IMR-90 (cell line): ENCODE data around the gene GABRB1. TPM values are rescaled to one million over a fixed set of nuclear protein-coding genes. Genes with fewer than 3 reads are reported as not detected.

ENCODE experiments used
- ATAC-seq: fragments of 200-7000 bp; cut with Tn5 transposase; 2 replicates; pipeline ENCODE4 v1.9.1; 2020; ENCODE audit warnings: low read depth, mild to moderate bottlenecking, moderate library complexity
- BruUV-seq: library from RNA; stranded (reverse); fragments of 400-500 nt; replicated peaks from 2 replicates; lab custom pipeline; 2021; lab: Mats Ljungman, UMichigan
- CTCF ChIA-PET: fragments of 300-600 bp; formaldehyde crosslinking; extraction: SDS; loops from one replicate; lab custom pipeline; 2021; ENCODE audit warnings: antibody characterized with exemption; lab: Yijun Ruan, JAX
- POLR2A ChIA-PET: fragments of 300-600 bp; sonication (Branson Sonifier 250); formaldehyde crosslinking; loops from one replicate; lab custom pipeline; 2022; ENCODE audit warnings: antibody characterized with exemption; ENCODE audit not compliant: unreplicated experiment; lab: Charles Lee
- DNase-seq: peaks from one replicate; pipeline ENCODE4 v3.0.0; 2013
- H2AFZ ChIP-seq: replicated peaks from 2 replicates; pipeline ENCODE3; 2013; ENCODE audit warnings: low read length, mild to moderate bottlenecking; ENCODE audit not compliant: poor library complexity
- H2AK5ac ChIP-seq: 2 replicates; pipeline ENCODE4 v1.6.1; 2013; ENCODE audit warnings: low read depth, low read length, inconsistent platforms
- H2AK9ac ChIP-seq: replicated peaks from 2 replicates; pipeline ENCODE3; 2013; ENCODE audit warnings: mild to moderate bottlenecking, low read depth, low read length, moderate library complexity; ENCODE audit not compliant: poor library complexity
- H2BK120ac ChIP-seq: 2 replicates; pipeline ENCODE4 v1.6.1; 2013; ENCODE audit warnings: low read depth, low read length, inconsistent platforms
- H2BK15ac ChIP-seq: 3 replicates; pipeline ENCODE4 v1.6.1; 2013; ENCODE audit warnings: low read depth, low read length, inconsistent platforms
- H2BK20ac ChIP-seq: 2 replicates; pipeline ENCODE4 v1.6.1; 2013; ENCODE audit warnings: low read depth, mild to moderate bottlenecking, inconsistent platforms, low read length, moderate library complexity
- H2BK5ac ChIP-seq: 2 replicates; pipeline ENCODE4 v1.6.1; 2013; ENCODE audit warnings: mild to moderate bottlenecking, low read depth, low read length, inconsistent platforms; ENCODE audit not compliant: poor library complexity, severe bottlenecking
- H3K14ac ChIP-seq: replicated peaks from 2 replicates; pipeline ENCODE4 v1.6.1; 2013; ENCODE audit warnings: low read depth, low read length, inconsistent platforms
- H3K18ac ChIP-seq: 2 replicates; pipeline ENCODE4 v1.6.1; 2013; ENCODE audit warnings: low read depth, low read length, control low read depth
- H3K23ac ChIP-seq: 2 replicates; pipeline ENCODE4 v1.6.1; 2013; ENCODE audit warnings: low read depth, low read length, inconsistent platforms
- H3K27ac ChIP-seq: 2 replicates; pipeline ENCODE4 v1.5.1; 2013; ENCODE audit warnings: mild to moderate bottlenecking, control low read depth, low read length; ENCODE audit not compliant: insufficient read depth
- H3K27me3 ChIP-seq: 2 replicates; pipeline ENCODE4 v1.6.1; 2013; ENCODE audit warnings: low read length; ENCODE audit not compliant: control insufficient read depth, insufficient read depth
- H3K36me3 ChIP-seq: 2 replicates; pipeline ENCODE4 v1.6.1; 2013; ENCODE audit warnings: low read length, mixed read lengths; ENCODE audit not compliant: control insufficient read depth, insufficient read depth
- H3K4ac ChIP-seq: 2 replicates; pipeline ENCODE4 v1.6.1; 2013; ENCODE audit warnings: low read depth, low read length, inconsistent platforms
- H3K4me1 ChIP-seq: 2 replicates; pipeline ENCODE4 v1.6.1; 2013; ENCODE audit warnings: low read length, mixed read lengths; ENCODE audit not compliant: control insufficient read depth, insufficient read depth
- H3K4me2 ChIP-seq: 2 replicates; pipeline ENCODE4 v1.6.1; 2013; ENCODE audit warnings: low read depth, mild to moderate bottlenecking, control low read depth, low read length, moderate library complexity
- H3K4me3 ChIP-seq: 2 replicates; pipeline ENCODE4 v1.5.1; 2013; ENCODE audit warnings: low read depth, mild to moderate bottlenecking, control low read depth, low read length, moderate library complexity; ENCODE audit not compliant: insufficient read depth
- H3K56ac ChIP-seq: 2 replicates; pipeline ENCODE4 v1.6.1; 2013; ENCODE audit warnings: low read length, inconsistent platforms; ENCODE audit not compliant: insufficient read depth; ENCODE audit errors: extremely low read depth
- H3K79me1 ChIP-seq, 2 experiments: 2 replicates each; pipeline ENCODE4 v1.6.1; 2013; ENCODE audit warnings: low read length in 2 of 2, inconsistent platforms in 1 of 2, low read depth in 1 of 2
- H3K9ac ChIP-seq: 2 replicates; pipeline ENCODE4 v1.6.1; 2013; ENCODE audit warnings: low read depth, low read length, control low read depth
- H3K9me1 ChIP-seq: 2 replicates; pipeline ENCODE4 v1.6.1; 2013; ENCODE audit warnings: low read length, inconsistent platforms; ENCODE audit not compliant: insufficient read depth
- H3K9me3 ChIP-seq: 2 replicates; pipeline ENCODE4 v1.6.1; 2013; ENCODE audit warnings: low read length; ENCODE audit not compliant: control insufficient read depth, insufficient read depth
- H4K20me1 ChIP-seq: 2 replicates; pipeline ENCODE4 v1.6.1; 2013; ENCODE audit warnings: low read length, inconsistent platforms; ENCODE audit not compliant: insufficient read depth
- H4K5ac ChIP-seq: 2 replicates; pipeline ENCODE4 v1.6.1; 2013; ENCODE audit warnings: mild to moderate bottlenecking, low read depth, low read length, control low read depth
- H4K8ac ChIP-seq, 2 experiments: 2 replicates each; pipeline ENCODE4 v1.6.1; 2013; ENCODE audit warnings: low read depth in 2 of 2, low read length in 2 of 2, control low read depth in 1 of 2, inconsistent platforms in 1 of 2
- H4K91ac ChIP-seq: 2 replicates; pipeline ENCODE4 v1.6.1; 2013; ENCODE audit warnings: low read depth, low read length, inconsistent platforms; ENCODE audit not compliant: insufficient read depth
- FOS ChIP-seq: fragments of 150-350 bp; IDR thresholded peaks from 2 replicates; pipeline ENCODE4 v1.6.1; 2016; ENCODE audit warnings: low read depth, low read length
- RFX5 ChIP-seq: IDR thresholded peaks from 2 replicates; pipeline ENCODE4 v1.8.0; 2012; ENCODE audit warnings: low read depth, mild to moderate bottlenecking, low read length, moderate library complexity
- WGBS, 2 experiments: methylation state at CpG; one replicate each; pipeline versions ENCODE4 v1.1.5 to v1.1.7; 2013; ENCODE audit warnings: missing lambda C conversion rate in 2 of 2; ENCODE audit not compliant: insufficient read length in 1 of 2; ENCODE audit errors: extremely low coverage in 2 of 2; 5-methylcytosine and 5-hydroxymethylcytosine counted together
- dilution Hi-C: fragments of 300-500 bp; cut with HindIII; formaldehyde crosslinking; loops from one replicate; pipeline ENCODE4 v1.14.3; 2018; ENCODE audit warnings: low sequenced_read_pairs; ENCODE audit not compliant: unreplicated experiment
- in situ Hi-C: fragments of 300-500 bp; cut with MboI; formaldehyde crosslinking; loops from 3 replicates; pipeline ENCODE4 v1.14.3; 2019; ENCODE audit warnings: low sequenced_read_pairs, inconsistent platforms, mixed read lengths
- intact Hi-C: fragments of 100-400 bp; cut with micrococcal nuclease; formaldehyde crosslinking; loops from 2 replicates; pipeline ENCODE4 v1.10.0; 2022
- polyA plus RNA-seq, 3 experiments: library from polyadenylated mRNA; depleted of rRNA; stranded (reverse); fragments of >200 nt; gene quantifications; 2 replicates each; pipeline ENCODE4 v1.2.3, GENCODE V29; 2012; ENCODE audit warnings: low replicate concordance in 1 of 3
- total RNA-seq: library from RNA; depleted of rRNA; stranded (reverse); fragments of >200 nt; gene quantifications from 2 replicates; pipeline ENCODE4 v1.2.3, GENCODE V29; 2012

Gene GABRB1
- total and polyA plus RNA-seq, 2 of the 4 experiments (the other 2 are of a cell fraction), result 4.7 to 16.1 TPM

- DNase-seq (peak; percentile 71), ATAC-seq (peak; percentile 60)
Observed at GRCh38 chr4:47334652-47335051, 303.3 kb downstream of the GABRB1 start.

More at GRCh38 chr4:47334652-47335051, 303.3 kb downstream of the GABRB1 start:
- no peak overlapping the region for H2AK5ac ChIP-seq
- peak; percentile 31; the same call in 1 of the 2 replicates for TF ChIP-seq FOS
- no peak for TF ChIP-seq RFX5
- ChIA-PET POLR2A (no interaction called here), CTCF (no interaction called here)
- no peak overlapping the region for H2BK5ac ChIP-seq
- WGBS, 2 experiments, result no CpG with 5 or more reads among the region's 3 CpGs
- H4K91ac ChIP-seq, result no peak overlapping the region
- no peak overlapping the region for H3K23ac ChIP-seq
- H3K4ac ChIP-seq, result no peak overlapping the region
- H2AK9ac ChIP-seq, result no peak overlapping the region
- no peak overlapping the region for H3K14ac ChIP-seq
- H3K18ac ChIP-seq, result no peak overlapping the region
- H4K20me1 ChIP-seq, result no peaks in the 10 kb centered on the region
- BruUV-seq, result no TSS peak
- no peak overlapping the region for H2BK20ac ChIP-seq
- no peaks in the 10 kb centered on the region for H3K9me3 ChIP-seq
- no peak overlapping the region for H3K27ac ChIP-seq
- no peaks in the 10 kb centered on the region; a peak in 1 of 4 replicates for H3K79me1 ChIP-seq
- no peak overlapping the region for H4K8ac ChIP-seq
- dilution Hi-C loops, result no loop called here
- H2BK15ac ChIP-seq, result no peak overlapping the region
- in situ Hi-C loops, result no loop called here
- 0 out of 2 replicates have a peak, but pooled peaks cover 1% of the 10 kb centered on the region for H3K4me1 ChIP-seq
- H2AFZ ChIP-seq, result no peak overlapping the region
- H3K56ac ChIP-seq, result no peak overlapping the region
- no peak overlapping the region for H4K5ac ChIP-seq
- no peak overlapping the region for H3K9ac ChIP-seq
- H3K36me3 ChIP-seq, result no peaks in the 10 kb centered on the region
- peaks cover 2% of the 10 kb centered on the region; the same call in 1 of the 2 replicates for H3K9me1 ChIP-seq
- H3K4me2 ChIP-seq, result peak overlapping the region; percentile 16; the same call in 1 of the 2 replicates
- intact Hi-C loops, result no loop called here
- H2BK120ac ChIP-seq, result no peak overlapping the region
- H3K4me3 ChIP-seq, result no peak overlapping the region
- no peaks in the 10 kb centered on the region for H3K27me3 ChIP-seq
